OCI-LY7 (cell line): ENCODE measurements around the gene PAFAH2. TPM values are rescaled to one million over a fixed set of nuclear protein-coding genes. Genes with fewer than 3 reads are reported as not detected.

Source experiments
- BruUV-seq: library from RNA; stranded (reverse); fragments of 400-500 nt; replicated peaks from 2 replicates; lab custom pipeline; 2021; lab: Mats Ljungman, UMichigan
- CTCF ChIA-PET: fragments of 300-600 bp; sonication (Branson Sonifier 250); formaldehyde crosslinking; loops from one replicate; lab custom pipeline; 2022; ENCODE audit warnings: antibody characterized with exemption; ENCODE audit not compliant: unreplicated experiment; lab: Charles Lee
- POLR2A ChIA-PET: fragments of 300-600 bp; sonication (Branson Sonifier 250); formaldehyde crosslinking; loops from one replicate; lab custom pipeline; 2022; ENCODE audit warnings: antibody characterized with exemption; lab: Charles Lee
- DNase-seq: peaks from one replicate; pipeline ENCODE4 v3.0.0-alpha.2; 2015; ENCODE audit warnings: low spot score
- H2AFZ ChIP-seq: fragments of 200-600 bp; sonication (generic), shearing (Covaris generic); 2 replicates; pipeline ENCODE4 v1.6.1; 2014; ENCODE audit warnings: mild to moderate bottlenecking, antibody characterized with exemption, low read length, moderate library complexity
- H3K27ac ChIP-seq: fragments of 200-600 bp; sonication (generic); 2 replicates; pipeline ENCODE4 v1.5.1; 2014; ENCODE audit warnings: mixed run types, low read depth, mild to moderate bottlenecking, moderate library complexity, low read length, inconsistent platforms; ENCODE audit not compliant: poor library complexity, severe bottlenecking
- H3K36me3 ChIP-seq: fragments of 200-600 bp; sonication (generic); 2 replicates; pipeline ENCODE4 v1.6.1; 2014; ENCODE audit warnings: mild to moderate bottlenecking, antibody characterized with exemption, low read length, moderate library complexity, mixed read lengths; ENCODE audit not compliant: insufficient read depth
- H3K4me1 ChIP-seq: fragments of 200-600 bp; sonication (generic); 2 replicates; pipeline ENCODE4 v1.5.1; 2014; ENCODE audit warnings: mild to moderate bottlenecking, low read length; ENCODE audit not compliant: insufficient read depth, poor library complexity, severe bottlenecking
- H3K4me2 ChIP-seq: fragments of 200-600 bp; sonication (generic); 2 replicates; pipeline ENCODE4 v1.6.1; 2014; ENCODE audit warnings: mild to moderate bottlenecking, low read length
- H3K4me3 ChIP-seq: fragments of 200-600 bp; sonication (generic); 2 replicates; pipeline ENCODE4 v1.5.1; 2014; ENCODE audit warnings: mild to moderate bottlenecking, low read depth, low read length; ENCODE audit not compliant: poor library complexity, severe bottlenecking
- H3K79me2 ChIP-seq: fragments of 200-600 bp; sonication (generic); 2 replicates; pipeline ENCODE4 v1.6.1; 2016; ENCODE audit warnings: low read depth, mild to moderate bottlenecking, low read length, moderate library complexity, mixed read lengths; ENCODE audit not compliant: insufficient read depth
- H3K9me2 ChIP-seq: fragments of 200-600 bp; sonication (generic); 2 replicates; pipeline ENCODE4 v1.6.1; 2016; ENCODE audit warnings: mild to moderate bottlenecking, low read length, mixed read lengths; ENCODE audit not compliant: insufficient read depth
- H3K9me3 ChIP-seq: fragments of 200-600 bp; sonication (generic); 2 replicates; pipeline ENCODE4 v1.6.1; 2014; ENCODE audit warnings: mild to moderate bottlenecking, mixed run types, low read length, mixed read lengths
- H4K20me1 ChIP-seq: fragments of 200-600 bp; sonication (generic); 2 replicates; pipeline ENCODE4 v1.6.1; 2014; ENCODE audit warnings: mild to moderate bottlenecking, antibody characterized with exemption, low read length, moderate library complexity, mixed read lengths; ENCODE audit not compliant: insufficient read depth
- EZH2phosphoT487 ChIP-seq: fragments of 200-600 bp; sonication (generic); IDR thresholded peaks from 2 replicates; pipeline ENCODE4 v1.6.1; 2018; ENCODE audit warnings: low read depth, borderline replicate concordance, mild to moderate bottlenecking, mixed run types, antibody characterized with exemption, low read length, moderate library complexity, mixed read lengths
- intact Hi-C: fragments of 100-400 bp; cut with micrococcal nuclease; formaldehyde crosslinking; loops from one replicate; pipeline ENCODE4 v1.10.0; 2022; ENCODE audit not compliant: unreplicated experiment
- total RNA-seq, 2 experiments: library from RNA; depleted of rRNA in 1 of 2; stranded (reverse); fragments of >200 nt in 1 of 2; shearing (Covaris generic) in 1 of 2; gene quantifications; 2 replicates each; pipeline ENCODE4 v1.2.3, GENCODE V29; 2014 to 2022
- TF ChIP-seq, protein P1 (sequence below): fragments of 200-600 bp; sonication (generic); conservative IDR thresholded peaks from 2 replicates; pipeline ENCODE4 v1.5.1; 2014; ENCODE audit warnings: mild to moderate bottlenecking, antibody characterized with exemption, low read length, moderate library complexity, mixed read lengths

PAFAH2 gene
- total RNA-seq, 2 experiments from 2014 or later = 2.9 to 7.3 TPM

DNA sequence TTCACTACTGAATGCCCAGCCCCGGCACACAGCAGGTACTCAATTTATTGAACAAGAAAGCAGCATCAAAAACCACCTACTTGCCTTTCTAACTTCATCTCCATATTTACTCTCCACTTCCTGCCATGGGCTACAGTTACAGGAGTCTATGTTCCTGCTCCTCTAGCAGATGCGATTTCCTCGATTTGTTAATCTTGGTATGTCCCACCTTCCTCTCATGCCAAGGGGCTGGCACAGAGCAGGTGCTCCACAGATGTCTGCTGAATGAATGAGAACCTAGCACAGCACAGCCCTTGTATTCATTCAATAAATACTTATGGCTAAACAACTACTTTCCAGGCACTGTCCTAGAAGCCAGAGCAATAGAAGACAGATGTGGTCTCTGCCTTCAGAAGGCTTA is 12.2 kb downstream of the PAFAH2 start:
- Histone ChIP-seq H3K4me2 (no peak overlapping the region), H4K20me1 (no peaks in the 10 kb centered on the region), H3K79me2 (no peaks in the 10 kb centered on the region), H3K36me3 (peaks cover 36% of the 10 kb centered on the region), H3K9me3 (no peaks in the 10 kb centered on the region), H3K9me2 (no peaks in the 10 kb centered on the region), H3K27ac (no peak overlapping the region), H2AFZ (no peak overlapping the region), H3K4me1 (no peaks in the 10 kb centered on the region), H3K4me3 (no peak overlapping the region)
- intact Hi-C loops = no loop called here
- no peak for DNase-seq
- ChIA-PET POLR2A (interaction anchor here (0.6 to 1.0 kb wide), 2 partner anchors 14 to 41 kb away, joined by 4 to 6 read pairs; no protein-coding TSS in a partner anchor), CTCF (no interaction called here)
- TF ChIP-seq EZH2phosphoT487 = no peak
- TF ChIP-seq, protein P1, sequence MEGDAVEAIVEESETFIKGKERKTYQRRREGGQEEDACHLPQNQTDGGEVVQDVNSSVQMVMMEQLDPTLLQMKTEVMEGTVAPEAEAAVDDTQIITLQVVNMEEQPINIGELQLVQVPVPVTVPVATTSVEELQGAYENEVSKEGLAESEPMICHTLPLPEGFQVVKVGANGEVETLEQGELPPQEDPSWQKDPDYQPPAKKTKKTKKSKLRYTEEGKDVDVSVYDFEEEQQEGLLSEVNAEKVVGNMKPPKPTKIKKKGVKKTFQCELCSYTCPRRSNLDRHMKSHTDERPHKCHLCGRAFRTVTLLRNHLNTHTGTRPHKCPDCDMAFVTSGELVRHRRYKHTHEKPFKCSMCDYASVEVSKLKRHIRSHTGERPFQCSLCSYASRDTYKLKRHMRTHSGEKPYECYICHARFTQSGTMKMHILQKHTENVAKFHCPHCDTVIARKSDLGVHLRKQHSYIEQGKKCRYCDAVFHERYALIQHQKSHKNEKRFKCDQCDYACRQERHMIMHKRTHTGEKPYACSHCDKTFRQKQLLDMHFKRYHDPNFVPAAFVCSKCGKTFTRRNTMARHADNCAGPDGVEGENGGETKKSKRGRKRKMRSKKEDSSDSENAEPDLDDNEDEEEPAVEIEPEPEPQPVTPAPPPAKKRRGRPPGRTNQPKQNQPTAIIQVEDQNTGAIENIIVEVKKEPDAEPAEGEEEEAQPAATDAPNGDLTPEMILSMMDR = no peak
- no TSS peak for BruUV-seq

DNA sequence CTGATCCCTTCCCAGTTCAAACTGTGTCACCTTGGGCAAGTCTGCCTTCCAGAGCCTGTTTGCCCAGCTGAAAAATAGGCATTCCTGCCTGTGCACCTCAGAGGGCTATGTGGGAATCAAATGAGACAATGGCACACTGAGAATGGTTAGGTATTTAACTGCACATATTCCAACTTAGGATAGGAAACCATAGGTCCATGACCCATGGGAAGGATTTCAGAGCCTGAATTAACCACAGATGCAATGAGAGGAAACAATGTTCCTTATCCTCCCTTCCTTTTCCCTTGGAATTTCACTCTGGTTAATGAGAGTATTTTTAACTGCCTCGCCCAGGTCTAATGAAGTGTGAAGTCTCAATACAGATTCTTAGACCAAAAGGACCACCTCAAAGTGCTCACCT is 12.7 kb downstream of the PAFAH2 start:
- no peak for DNase-seq
- H3K79me2 ChIP-seq = no peaks in the 10 kb centered on the region
- H4K20me1 ChIP-seq = no peaks in the 10 kb centered on the region
- no peak overlapping the region for H2AFZ ChIP-seq
- intact Hi-C loops = no loop called here
- H3K4me3 ChIP-seq = no peak overlapping the region
- no peaks in the 10 kb centered on the region for H3K4me1 ChIP-seq
- no TSS peak for BruUV-seq
- TF ChIP-seq, protein P1 = no peak
- TF ChIP-seq EZH2phosphoT487 = no peak
- peaks cover 38% of the 10 kb centered on the region for H3K36me3 ChIP-seq
- H3K4me2 ChIP-seq = no peak overlapping the region
- CTCF ChIA-PET = no interaction called here
- H3K9me2 ChIP-seq = no peaks in the 10 kb centered on the region
- POLR2A ChIA-PET = no interaction called here
- H3K9me3 ChIP-seq = no peaks in the 10 kb centered on the region
- no peak overlapping the region for H3K27ac ChIP-seq

GRCh38 chr1:25979210-25979609 is 18.7 kb downstream of the PAFAH2 start:
- H3K9me2 ChIP-seq = no peaks in the 10 kb centered on the region
- H3K9me3 ChIP-seq = no peaks in the 10 kb centered on the region
- H3K27ac ChIP-seq = no peak overlapping the region
- BruUV-seq = no TSS peak
- DNase-seq = no peak
- TF ChIP-seq EZH2phosphoT487 = no peak
- TF ChIP-seq, protein P1 = no peak
- no peaks in the 10 kb centered on the region for H4K20me1 ChIP-seq
- peaks cover 10% of the 10 kb centered on the region for H3K4me1 ChIP-seq
- ChIA-PET CTCF (no interaction called here), POLR2A (interaction anchor here (0.6 to 0.7 kb wide), 3 partner anchors 15 to 67 kb away, joined by 3 to 4 read pairs (median 3); no protein-coding TSS in a partner anchor)
- no peak overlapping the region for H3K4me2 ChIP-seq
- H3K36me3 ChIP-seq = peaks cover 43% of the 10 kb centered on the region
- H3K79me2 ChIP-seq = no peaks in the 10 kb centered on the region
- intact Hi-C loops = no loop called here
- no peak overlapping the region for H3K4me3 ChIP-seq
- H2AFZ ChIP-seq = no peak overlapping the region
